ENCODE measurements around the gene CBY1.

GRCh38 chr22:38685761-38686160 lies 29.3 kb downstream of the CBY1 start:
- TF ChIP-seq, protein P1, sequence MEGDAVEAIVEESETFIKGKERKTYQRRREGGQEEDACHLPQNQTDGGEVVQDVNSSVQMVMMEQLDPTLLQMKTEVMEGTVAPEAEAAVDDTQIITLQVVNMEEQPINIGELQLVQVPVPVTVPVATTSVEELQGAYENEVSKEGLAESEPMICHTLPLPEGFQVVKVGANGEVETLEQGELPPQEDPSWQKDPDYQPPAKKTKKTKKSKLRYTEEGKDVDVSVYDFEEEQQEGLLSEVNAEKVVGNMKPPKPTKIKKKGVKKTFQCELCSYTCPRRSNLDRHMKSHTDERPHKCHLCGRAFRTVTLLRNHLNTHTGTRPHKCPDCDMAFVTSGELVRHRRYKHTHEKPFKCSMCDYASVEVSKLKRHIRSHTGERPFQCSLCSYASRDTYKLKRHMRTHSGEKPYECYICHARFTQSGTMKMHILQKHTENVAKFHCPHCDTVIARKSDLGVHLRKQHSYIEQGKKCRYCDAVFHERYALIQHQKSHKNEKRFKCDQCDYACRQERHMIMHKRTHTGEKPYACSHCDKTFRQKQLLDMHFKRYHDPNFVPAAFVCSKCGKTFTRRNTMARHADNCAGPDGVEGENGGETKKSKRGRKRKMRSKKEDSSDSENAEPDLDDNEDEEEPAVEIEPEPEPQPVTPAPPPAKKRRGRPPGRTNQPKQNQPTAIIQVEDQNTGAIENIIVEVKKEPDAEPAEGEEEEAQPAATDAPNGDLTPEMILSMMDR (conservative IDR thresholded peaks at IDR 0.05; ENCODE audit: low read length): no peak
- no peak for TF ChIP-seq EZH2phosphoT487 (IDR thresholded peaks at IDR 0.05; ENCODE audit: borderline replicate concordance)
